DMS53 (cell line): ENCODE results near the gene TRIP12.
A peak's percentile ranks its signal among the peaks of the same experiment; 100 is the strongest.
"Not testable (repeated sequence)": the region's sequence is repeated elsewhere in the genome, so short reads cannot be mapped to it uniquely, and the experiment has no call there.

Experiments
- DNase-seq: peaks from one replicate; lab custom pipeline; 2025; lab: John Stamatoyannopoulos, UW

TRIP12 gene

DNA sequence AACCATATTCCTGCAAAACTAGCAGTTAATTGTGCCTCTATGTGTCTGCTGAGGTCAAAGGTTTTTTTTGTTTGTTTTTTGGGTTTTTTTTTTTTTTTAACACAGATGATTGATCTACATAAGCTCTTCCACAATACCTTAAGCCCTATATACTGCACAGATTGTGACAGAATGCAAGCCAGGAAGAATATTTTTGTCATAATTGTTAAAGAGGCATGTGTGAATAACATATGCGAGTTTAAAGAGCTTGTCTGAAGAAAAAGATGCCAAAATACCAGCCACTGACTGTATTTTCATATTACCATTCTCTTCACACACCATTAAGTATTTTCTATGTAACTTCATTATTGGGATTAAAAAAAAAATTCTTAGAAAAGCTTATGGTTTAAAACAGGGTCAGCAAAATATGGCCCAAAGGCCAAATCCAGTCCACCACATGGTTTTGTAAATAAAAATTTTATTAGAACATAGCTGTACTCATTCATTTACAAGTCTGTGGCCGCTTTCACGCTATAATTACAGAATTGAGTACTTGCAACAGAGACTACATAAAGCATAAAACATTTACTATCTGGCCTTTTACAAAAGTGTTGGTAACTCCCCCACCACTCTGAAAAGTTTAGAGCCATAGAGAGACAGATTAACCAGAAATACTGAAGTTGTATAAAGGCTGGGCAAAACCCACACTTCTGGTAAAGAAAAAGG, 89.9 kb downstream of the TRIP12 start:
- no peak for DNase-seq

- DNase-seq: no peak
Measured at GRCh38 chr2:229825476-229825875, 96.3 kb downstream of the TRIP12 start.

GRCh38 chr2:229821316-229821715, 100.5 kb downstream of the TRIP12 start:
- no peak for DNase-seq

DNA sequence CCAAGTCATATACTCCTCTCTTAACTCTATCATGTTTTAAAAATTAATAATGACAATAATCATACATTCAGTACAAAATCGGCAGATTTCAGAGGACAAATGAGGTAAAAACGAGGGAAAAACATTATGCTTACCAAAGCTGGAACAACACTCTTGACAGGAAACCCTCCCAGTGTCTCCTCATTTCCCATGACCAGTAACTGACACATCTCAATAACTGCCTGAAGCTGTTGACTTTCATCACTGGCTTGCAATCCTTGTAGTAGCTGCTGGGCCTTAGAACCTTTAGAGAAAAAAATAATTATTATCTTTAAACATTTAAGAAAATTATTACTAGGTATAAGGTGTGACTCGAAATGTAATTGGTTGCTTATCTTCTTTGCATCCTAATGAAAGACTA, 103.6 kb downstream of the TRIP12 start:
- DNase-seq: no peak

- DNase-seq: no peak
Measured at GRCh38 chr2:229815858-229816257, 106.0 kb downstream of the TRIP12 start.

DNA sequence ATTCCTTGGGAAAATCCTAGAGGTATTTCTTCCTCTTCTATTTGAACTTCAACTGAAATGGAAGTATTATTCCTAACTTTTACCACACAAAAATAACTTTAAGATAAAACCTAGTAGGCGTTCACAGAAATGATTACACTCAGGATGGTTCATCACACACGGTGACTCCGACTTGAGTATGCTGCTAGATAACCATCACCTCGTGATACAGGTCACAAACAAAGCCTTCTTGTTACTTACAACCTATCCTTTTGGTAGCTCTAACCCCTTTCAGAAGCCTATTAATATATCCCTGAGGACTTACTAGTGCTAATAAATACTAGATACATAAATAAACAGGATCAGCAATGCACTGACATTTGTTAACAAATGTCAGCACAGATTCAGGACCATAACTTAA, 106.5 kb downstream of the TRIP12 start:
- DNase-seq: no peak

- no peak for DNase-seq
Measured at GRCh38 chr2:229810786-229811185, 111.0 kb downstream of the TRIP12 start.

DNA sequence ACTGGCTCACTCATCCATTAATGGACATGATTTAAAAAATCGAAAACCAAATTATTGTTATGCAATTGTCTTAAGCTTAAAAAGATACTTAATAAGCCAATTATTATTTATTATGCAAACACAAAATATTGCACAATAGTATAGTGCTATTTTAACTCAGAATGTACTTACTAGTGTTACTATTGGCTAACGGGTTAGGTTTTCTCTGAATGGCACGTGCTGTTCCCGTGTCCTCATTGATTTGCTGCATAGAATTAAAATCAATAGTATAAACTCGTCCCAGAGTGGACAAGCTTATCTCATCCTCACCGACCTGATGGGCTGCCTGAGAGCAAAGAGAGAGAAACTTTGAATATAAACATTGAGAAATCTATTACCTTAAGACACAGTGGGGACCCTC, 116.2 kb downstream of the TRIP12 start:
- DNase-seq: no peak

DNA sequence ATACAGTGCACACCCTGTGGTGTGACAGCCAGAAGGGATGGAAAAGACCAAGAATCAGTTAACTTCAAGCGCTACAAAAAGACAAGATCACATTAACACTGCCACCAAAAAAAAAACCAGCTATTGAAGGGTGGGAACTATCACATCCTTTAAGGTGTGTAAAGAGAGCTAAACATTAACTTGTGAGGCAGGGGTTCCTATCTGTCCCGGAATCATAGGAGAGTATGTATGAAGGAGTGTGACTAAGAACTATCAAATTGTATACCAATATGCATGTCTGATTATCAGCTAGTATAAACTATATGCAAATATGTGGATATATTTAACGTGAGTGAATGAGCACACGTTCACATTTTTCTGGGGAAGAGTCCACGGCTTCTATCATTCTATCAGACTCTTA, 119.0 kb downstream of the TRIP12 start:
- no peak for DNase-seq

- DNase-seq: peak; percentile 60
Measured at GRCh38 chr2:229800997-229801754, 120.6 kb downstream of the TRIP12 start.

DNA sequence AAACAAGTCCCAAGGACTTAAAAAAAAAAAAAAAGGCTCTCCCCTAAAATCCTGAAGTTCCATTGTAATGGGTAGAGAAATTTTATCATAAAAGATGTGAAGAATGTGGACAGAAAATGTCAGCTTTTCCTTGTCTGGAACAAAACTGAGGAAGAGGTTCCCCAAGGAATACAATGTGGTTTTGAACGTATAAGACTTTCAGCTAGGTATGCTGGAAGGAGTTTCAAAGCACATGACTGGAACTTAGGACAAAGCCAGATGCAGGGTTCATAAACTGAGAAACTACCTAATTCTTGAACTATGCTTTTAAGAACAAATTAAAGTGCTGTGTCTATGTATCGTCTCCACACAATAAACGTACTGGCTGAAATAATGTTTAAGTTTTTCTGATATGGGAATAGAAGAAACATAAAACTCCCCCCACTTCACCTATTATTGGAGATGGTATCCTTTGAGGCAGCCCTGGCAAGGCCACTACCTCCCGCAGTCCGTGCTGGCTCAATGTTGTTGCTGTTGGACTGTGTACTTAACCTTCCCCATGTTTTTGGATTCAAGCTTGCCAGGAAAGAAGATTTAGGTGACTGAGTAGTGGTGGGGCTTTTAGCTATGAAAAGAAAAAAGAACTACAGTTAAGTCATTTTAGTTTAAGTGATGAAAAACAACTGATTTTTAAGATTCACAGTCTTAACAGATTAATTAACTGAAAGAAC, 123.2 kb downstream of the TRIP12 start:
- no peak for DNase-seq

DNA sequence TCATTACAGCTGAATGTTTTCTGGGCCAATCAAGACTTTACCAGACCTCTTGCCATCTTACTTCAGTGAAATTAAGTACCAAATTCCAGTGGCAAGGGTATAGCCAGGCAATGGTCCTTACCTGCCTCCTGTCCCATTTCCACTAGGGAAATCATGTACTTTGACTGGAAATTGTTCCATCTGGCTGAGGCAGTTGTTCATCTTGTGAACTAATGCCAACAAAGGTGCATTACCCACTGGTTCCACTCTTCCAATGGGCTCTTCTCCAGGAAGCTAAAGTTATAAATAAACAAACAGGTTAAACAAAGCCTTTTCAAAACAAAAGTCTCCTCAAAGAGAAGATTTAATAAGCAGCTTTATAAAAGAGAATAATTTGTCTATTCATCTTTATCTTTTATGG, 126.8 kb downstream of the TRIP12 start:
- DNase-seq: no peak

GRCh38 chr2:229794636-229795035, 127.2 kb downstream of the TRIP12 start:
- no peak for DNase-seq

DNA sequence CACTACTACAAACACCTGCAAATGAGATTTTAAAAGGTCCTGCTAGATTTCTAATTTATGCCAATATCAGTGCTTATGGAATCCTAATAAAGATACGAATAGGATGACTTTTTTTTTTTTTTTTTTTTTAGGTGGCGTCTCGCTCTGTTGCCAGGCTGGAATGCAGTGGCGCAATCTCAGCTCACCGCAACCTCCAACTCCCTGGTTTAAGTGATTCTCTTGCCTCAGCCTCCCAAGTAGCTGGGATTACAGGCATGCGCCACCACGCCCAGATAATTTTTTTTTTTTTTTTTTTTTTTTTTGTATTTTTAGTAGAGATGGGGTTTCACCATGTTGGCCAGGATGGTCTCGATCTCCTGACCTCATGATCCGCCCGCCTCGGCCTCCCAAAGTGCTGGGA, 135.5 kb downstream of the TRIP12 start:
- DNase-seq: not testable (repeated sequence)

DNA sequence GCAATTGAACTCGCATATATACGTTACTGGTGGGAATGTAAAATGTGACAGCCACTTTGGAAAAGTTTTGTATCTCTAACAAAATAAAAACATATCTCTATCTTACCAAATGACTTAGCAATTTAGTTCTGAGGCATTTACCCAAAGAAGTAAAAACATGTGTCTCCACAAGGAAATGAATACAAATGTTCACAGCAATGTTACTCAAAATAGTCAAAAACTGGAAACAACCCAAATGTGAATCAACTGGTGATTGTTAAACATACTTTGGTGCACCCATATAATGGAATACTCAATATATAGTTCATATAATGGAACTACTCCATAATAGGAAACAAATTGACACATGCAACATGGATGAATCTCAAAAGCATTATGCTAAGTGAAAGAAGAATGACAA, 137.0 kb downstream of the TRIP12 start:
- DNase-seq: no peak

DNA sequence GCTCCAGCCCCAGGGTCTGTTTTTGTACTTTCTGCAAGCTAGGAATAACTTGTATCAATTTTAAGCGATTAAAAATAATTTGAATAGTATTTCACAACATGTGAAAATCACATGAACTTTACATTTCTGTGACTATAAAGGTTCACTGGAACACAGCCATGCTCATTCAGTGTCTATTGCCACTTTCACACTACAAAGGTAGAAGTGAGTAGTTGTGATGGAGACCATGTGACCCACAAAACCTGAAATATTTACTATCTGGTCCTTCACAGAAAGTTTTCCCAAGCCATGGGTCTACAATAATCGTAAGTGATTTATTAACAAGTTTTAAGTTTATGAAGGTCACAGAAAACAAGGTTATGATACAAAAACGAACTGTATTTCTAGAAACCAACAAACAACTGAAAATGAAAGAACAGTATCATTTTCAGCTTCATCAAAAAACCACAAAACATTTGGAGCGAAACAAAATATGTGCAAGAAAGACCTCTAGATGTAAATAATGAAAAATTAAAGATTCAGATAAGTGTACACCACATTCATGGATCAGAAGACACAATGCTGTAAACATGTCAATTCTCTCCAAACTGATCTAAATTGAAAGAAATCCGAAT, 138.6 kb downstream of the TRIP12 start:
- no peak for DNase-seq

DNA sequence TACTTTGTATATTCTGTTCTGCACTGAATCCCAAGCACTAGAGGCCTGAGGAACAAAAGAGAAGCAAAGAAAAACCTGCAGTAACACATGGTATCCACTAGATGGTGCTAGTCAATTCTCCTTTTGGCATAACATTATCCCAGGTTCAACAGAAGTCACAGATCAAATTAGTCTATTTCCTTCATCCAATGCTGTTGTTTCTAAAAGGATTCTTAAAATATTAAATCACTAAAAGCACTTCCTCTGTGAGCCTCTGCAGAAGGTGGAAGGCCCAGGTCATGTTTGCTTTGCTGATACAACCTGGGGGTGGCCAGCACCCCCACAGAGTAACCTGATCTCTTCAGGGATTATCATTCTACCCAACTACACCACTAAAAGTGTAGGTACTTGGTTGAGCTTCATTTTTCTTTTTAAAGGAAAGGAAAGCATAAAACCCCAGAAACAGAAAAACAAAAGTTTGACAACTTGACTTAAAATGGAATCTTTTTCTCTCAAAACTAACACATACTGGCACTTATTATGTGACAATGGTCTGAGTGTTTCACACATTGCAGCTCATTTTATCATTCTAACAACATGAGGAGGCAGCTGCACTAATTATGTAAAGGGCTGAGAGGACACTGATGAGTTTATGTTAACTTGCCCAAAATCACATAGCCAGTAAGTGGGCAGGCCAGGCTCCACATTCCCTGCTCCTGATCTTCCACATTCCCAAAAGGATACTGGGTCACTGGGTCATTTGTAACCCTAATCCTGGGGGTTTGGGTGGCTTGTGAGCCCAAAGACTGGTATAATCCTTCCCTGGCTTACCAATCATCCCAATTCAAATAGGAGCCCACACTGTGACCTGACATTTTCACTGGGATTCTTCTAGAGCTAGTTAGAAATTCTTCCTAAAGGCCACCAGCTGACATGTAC, 140.7 kb downstream of the TRIP12 start:
- peak; percentile 48 for DNase-seq

GRCh38 chr2:229779650-229780049, 142.2 kb downstream of the TRIP12 start:
- no peak for DNase-seq

DNA sequence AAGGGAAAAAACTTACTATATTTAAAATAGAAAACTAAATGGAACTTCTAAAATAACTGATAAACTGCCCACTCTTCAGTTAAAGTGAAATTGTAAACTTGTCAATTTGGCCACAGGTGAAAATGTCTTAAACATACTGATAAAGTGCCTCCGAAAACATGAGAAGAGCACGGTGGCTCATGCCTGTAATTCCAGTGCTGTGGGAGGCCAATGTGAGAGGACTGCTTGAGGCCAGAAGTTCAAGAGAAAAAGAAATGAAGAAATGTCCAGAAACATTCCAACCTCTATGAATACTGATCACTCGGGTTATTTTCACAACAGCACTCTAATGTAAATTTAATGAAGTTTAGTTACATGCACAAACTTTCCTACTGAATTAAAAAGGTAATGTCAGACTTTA, 144.1 kb downstream of the TRIP12 start:
- DNase-seq: no peak

DNA sequence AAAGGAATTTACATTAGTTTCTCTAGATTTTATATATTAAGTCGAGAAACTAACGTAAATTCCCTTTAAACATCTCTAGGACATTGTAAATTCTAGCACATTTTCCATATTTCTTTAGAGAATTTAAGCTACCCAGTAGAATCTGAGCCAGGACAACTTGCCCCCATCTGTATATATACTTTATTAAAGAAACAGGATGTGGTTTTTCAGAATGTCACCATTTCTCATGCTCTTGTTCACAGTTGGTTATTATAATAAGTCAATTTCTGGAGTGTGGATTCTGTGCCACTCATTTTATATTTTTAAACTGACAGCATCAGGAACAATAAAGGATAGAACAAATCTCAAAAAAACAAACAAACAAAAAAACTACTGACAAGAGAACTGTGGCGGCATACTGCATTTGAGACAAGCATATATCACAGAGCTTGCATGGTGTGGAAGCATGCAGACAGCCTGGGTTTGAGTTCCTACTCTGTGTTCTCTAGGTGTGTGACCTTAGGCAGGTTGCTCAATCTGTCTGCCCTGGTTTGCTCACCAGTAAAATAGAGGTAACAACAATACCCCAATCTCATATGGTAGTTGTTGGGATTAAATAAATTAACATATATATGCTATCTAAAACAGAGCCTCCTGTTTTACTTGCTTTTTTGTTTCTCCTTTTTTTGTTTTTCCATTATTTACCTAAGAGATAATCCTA, 146.0 kb downstream of the TRIP12 start:
- DNase-seq: no peak

DNA sequence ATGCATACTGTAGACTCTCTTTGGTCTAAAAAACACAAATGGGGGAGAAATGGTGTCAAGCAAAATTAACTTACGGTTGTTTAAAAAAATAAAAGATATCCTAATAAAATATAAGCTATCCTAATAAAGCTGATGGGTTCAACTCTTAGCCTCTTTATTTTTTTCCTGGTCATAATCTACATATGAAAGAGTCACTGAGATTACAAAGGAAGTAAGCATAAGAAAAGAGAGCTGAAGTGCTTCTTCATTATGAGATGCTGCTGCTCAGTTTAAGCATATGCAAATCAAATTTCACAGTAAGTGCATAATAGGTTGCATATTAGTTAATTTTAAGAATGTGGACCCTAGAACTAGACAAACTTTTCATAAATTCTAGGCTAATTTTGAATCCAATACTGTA, 147.6 kb downstream of the TRIP12 start:
- DNase-seq: no peak
